Measurements from ENCODE around the gene PRKCA. TPM values are rescaled to one million over a fixed set of nuclear protein-coding genes. Genes with fewer than 3 reads are reported as not detected.

PRKCA gene
- total RNA-seq, 1 donor from 2014 or later, result 15.5 TPM

DNA sequence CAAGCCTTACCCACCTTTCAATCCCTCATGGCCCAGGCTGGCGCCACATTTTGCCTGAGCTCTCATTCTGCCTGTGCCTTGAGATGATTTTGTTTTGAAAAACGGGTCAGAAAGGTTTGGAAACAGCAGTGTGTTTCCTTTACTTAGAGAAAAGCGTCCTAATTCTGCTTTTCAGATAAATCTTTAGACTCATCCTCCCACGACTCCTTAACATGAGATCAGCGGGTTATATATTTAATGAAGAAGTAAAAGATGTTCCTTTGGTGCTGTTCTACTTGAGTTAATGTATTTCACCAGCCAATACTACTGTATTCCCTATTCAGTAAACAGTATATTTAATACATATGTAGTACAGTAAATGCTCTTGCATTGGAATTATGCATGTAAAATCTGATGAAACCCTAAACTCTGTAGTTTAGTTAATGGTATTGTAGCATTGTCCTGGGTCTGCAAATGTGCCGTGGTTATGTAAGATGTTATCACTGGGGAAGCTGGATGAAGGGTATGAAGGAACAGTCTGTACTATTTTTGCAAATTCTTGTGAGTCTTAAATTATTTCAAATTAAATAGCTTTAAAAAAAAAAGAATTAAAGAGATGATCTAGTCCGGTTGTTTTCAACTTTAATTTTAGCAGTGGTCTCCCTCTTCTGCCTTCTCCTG is 333.1 kb downstream of the PRKCA start:
- TF ChIP-seq POLR2A (IDR thresholded peaks at IDR 0.05) (no peak), POLR2AphosphoS5 (IDR thresholded peaks at IDR 0.05; ENCODE audit: insufficient read depth in 1 of 2, low read depth in 1 of 2) (no peak)
- TF ChIP-seq, protein P1, sequence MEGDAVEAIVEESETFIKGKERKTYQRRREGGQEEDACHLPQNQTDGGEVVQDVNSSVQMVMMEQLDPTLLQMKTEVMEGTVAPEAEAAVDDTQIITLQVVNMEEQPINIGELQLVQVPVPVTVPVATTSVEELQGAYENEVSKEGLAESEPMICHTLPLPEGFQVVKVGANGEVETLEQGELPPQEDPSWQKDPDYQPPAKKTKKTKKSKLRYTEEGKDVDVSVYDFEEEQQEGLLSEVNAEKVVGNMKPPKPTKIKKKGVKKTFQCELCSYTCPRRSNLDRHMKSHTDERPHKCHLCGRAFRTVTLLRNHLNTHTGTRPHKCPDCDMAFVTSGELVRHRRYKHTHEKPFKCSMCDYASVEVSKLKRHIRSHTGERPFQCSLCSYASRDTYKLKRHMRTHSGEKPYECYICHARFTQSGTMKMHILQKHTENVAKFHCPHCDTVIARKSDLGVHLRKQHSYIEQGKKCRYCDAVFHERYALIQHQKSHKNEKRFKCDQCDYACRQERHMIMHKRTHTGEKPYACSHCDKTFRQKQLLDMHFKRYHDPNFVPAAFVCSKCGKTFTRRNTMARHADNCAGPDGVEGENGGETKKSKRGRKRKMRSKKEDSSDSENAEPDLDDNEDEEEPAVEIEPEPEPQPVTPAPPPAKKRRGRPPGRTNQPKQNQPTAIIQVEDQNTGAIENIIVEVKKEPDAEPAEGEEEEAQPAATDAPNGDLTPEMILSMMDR (IDR thresholded peaks at IDR 0.05), result no peak
- H3K4me1 ChIP-seq, result peaks cover 6% of the 10 kb centered on the region
- H3K9me3 ChIP-seq, result no peaks in the 10 kb centered on the region
- H3K36me3 ChIP-seq, result no peaks in the 10 kb centered on the region
- H3K27me3 ChIP-seq, result no peaks in the 10 kb centered on the region
- H3K27ac ChIP-seq, result no peak overlapping the region
- intact Hi-C loops (cut with DNase I), result no loop called here
- H3K4me3 ChIP-seq, result no peak overlapping the region
- DNase-seq (ENCODE audit: extremely low spot score in 2 of 2), result no peak

DNA sequence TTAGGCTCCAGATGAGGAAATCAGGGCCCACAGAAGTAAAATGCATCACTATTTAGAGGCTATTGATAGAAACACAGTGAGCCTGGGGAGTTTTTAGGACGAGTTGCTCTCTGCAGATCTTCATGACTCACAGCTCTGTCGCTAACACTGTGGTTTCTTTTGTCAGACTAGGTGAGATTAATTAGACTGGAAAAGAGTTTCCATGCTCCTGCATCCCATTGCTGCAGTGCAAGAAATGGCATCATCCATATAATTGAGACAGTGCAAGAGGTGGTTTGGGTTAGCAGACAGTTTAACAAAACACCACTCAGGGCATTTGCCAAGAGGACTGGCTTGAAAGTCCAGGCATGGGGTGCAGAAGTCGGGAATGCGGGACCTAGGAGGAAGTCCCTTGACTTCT is 333.7 kb downstream of the PRKCA start:
- Histone ChIP-seq H3K36me3 (no peaks in the 10 kb centered on the region), H3K27ac (no peak overlapping the region), H3K4me3 (no peak overlapping the region), H3K4me1 (peaks cover 6% of the 10 kb centered on the region), H3K27me3 (no peaks in the 10 kb centered on the region), H3K9me3 (no peaks in the 10 kb centered on the region)
- no peak for TF ChIP-seq POLR2AphosphoS5 (IDR thresholded peaks at IDR 0.05; ENCODE audit: insufficient read depth in 1 of 2, low read depth in 1 of 2)
- TF ChIP-seq, protein P1 (IDR thresholded peaks at IDR 0.05), result no peak
- no peak for TF ChIP-seq POLR2A (IDR thresholded peaks at IDR 0.05)
- intact Hi-C loops (cut with DNase I), result no loop called here
- DNase-seq (ENCODE audit: extremely low spot score in 2 of 2), result no peak

DNA sequence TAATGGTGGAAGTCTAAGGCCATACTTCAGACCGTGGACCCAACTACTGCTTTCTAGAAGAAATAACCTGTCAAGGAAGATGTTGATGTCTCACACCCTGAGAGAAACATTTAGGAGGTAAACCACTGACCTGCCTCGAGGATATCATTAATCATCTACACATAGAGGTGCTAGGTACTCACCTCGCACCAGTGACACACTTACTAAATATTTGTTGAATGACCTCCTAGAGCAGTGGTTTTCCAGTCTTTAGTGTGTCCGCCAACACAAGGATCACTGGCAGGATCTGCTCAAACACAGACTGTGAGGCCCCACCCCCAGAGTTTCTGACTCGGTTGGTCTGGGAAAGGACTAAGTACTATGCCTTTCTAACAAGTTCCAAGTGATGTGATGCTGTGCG is 335.1 kb downstream of the PRKCA start:
- Histone ChIP-seq H3K36me3 (no peaks in the 10 kb centered on the region), H3K9me3 (no peaks in the 10 kb centered on the region), H3K27ac (no peak overlapping the region), H3K27me3 (no peaks in the 10 kb centered on the region), H3K4me1 (peaks cover 6% of the 10 kb centered on the region), H3K4me3 (no peak overlapping the region)
- TF ChIP-seq POLR2A (IDR thresholded peaks at IDR 0.05) (no peak), POLR2AphosphoS5 (IDR thresholded peaks at IDR 0.05; ENCODE audit: insufficient read depth in 1 of 2, low read depth in 1 of 2) (no peak)
- TF ChIP-seq, protein P1 (IDR thresholded peaks at IDR 0.05), result no peak
- intact Hi-C loops (cut with DNase I), result no loop called here
- no peak for DNase-seq (ENCODE audit: extremely low spot score in 2 of 2)

DNA sequence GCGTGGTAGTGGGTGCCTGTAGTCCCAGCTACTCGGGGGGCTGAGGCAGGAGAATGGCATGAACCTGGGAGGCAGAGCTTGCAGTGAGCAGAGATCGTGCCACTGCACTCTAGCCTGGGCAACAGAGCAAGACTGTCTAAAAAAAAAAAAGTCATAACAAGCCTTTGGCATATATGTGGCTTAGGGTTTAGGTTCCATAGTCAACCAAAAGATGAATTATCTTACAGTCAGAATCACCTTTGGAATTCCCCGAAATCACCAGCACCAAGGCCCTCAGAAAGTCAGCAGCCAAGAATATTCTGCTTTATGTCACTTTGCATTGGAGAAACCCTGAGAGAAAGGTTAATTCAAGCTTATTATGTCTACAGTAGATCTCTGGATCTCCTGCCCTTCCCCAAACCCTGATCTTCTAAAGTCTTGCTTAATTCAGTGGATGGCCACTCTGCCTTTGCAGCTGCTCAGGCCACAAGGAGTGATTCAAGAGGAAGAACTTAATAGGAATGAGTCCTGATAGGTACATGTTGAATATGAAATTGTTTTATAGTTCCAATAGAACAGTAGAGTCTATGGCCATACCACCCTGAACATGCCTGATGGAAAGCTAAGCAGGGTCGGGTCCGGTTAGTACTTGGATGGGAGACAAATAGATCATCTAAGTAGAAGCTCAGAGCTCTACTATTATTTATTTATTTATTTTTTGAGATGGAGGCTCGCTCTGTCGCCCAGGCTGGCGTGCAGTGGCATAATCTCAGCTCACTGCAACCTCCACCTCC is 336.5 kb downstream of the PRKCA start:
- Histone ChIP-seq H3K4me3 (no peak overlapping the region), H3K27me3 (no peaks in the 10 kb centered on the region), H3K9me3 (no peaks in the 10 kb centered on the region), H3K27ac (no peak overlapping the region), H3K4me1 (no peaks in the 10 kb centered on the region), H3K36me3 (no peaks in the 10 kb centered on the region)
- DNase-seq (ENCODE audit: extremely low spot score in 2 of 2), result no peak
- intact Hi-C loops (cut with DNase I), result no loop called here
- TF ChIP-seq, protein P1 (IDR thresholded peaks at IDR 0.05), result no peak
- TF ChIP-seq POLR2AphosphoS5 (IDR thresholded peaks at IDR 0.05; ENCODE audit: insufficient read depth in 1 of 2, low read depth in 1 of 2) (no peak), POLR2A (IDR thresholded peaks at IDR 0.05) (no peak)

Measured in vagina (tissue), 2 donors.